ENCODE data around the gene RPA3.

DNA sequence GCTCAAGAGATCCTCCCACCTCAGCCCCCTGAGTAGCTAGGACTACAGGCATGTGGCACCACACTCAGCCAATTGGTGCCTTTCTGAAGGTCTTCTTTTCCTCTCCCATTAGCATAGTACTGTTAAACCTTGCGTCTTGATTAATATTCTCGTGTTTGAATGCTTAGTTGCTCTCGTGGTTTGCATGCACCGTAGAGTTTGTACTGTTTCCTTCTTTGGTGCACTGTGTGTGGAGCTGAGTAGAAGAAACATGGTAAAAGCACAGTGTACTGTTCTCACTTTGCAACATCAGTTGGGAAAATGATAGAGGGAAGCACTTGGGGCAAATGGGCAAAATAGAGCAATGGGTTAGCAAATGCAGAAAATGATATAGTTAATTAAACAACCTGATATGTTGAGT, 27.6 kb upstream of the RPA3 start:
- no peak for TF ChIP-seq GATA3 (IDR thresholded peaks at IDR 0.05; ENCODE audit: low read depth, low read length)
- TF ChIP-seq GATA2 (IDR thresholded peaks at IDR 0.05; ENCODE audit: low read depth, low read length) = no peak

Data from SH-SY5Y (cell line).